Measurements from ENCODE around the gene ZFYVE9. TPM values are rescaled to one million over a fixed set of nuclear protein-coding genes. Genes with fewer than 3 reads are reported as not detected.

Gene ZFYVE9
- total RNA-seq, 1 experiment from 2014 or later = 19.6 TPM

DNA sequence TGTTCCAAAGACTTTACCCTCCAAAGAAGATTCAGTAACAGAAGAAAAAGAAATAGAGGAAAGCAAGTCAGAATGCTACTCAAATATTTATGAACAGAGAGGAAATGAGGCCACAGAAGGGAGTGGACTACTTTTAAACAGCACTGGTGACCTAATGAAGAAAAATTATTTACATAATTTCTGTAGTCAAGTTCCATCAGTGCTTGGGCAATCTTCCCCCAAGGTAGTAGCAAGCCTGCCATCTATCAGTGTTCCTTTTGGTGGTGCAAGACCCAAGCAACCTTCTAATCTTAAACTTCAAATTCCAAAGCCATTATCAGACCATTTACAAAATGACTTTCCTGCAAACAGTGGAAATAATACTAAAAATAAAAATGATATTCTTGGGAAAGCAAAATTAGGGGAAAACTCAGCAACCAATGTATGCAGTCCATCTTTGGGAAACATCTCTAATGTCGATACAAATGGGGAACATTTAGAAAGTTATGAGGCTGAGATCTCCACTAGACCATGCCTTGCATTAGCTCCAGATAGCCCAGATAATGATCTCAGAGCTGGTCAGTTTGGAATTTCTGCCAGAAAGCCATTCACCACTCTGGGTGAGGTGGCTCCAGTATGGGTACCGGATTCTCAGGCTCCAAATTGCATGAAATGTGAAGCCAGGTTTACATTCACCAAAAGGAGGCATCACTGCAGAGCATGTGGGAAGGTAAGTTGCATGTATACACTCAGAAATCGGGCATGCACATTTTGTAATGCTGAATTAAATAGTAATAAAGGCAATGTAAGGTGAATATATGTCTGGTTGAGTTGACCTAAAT is 97.2 kb downstream of the ZFYVE9 start:
- no peak for ATAC-seq
- DNase-seq (ENCODE audit: low spot score) = no peak
- CTCF ChIA-PET = no interaction called here
- H3K27ac Mint-ChIP-seq = no peak overlapping the region
- no peaks in the 10 kb centered on the region for H3K27me3 Mint-ChIP-seq (ENCODE audit: low read depth)
- H3K9me3 Mint-ChIP-seq = no peaks in the 10 kb centered on the region
- no peaks in the 10 kb centered on the region for H3K4me1 Mint-ChIP-seq
- POLR2A ChIA-PET = no interaction called here
- H3K36me3 Mint-ChIP-seq = no peaks in the 10 kb centered on the region
- TF ChIP-seq TEAD1 (CRISPR knock-in tag; IDR thresholded peaks at IDR 0.05) (no peak), SP1 (CRISPR knock-in tag; conservative IDR thresholded peaks at IDR 0.05) (no peak), ATF1 (CRISPR knock-in tag; IDR thresholded peaks at IDR 0.05) (no peak), IRF2 (CRISPR knock-in tag; IDR thresholded peaks at IDR 0.05; ENCODE audit: borderline replicate concordance, low read depth) (no peak)
- TF ChIP-seq, protein P1, sequence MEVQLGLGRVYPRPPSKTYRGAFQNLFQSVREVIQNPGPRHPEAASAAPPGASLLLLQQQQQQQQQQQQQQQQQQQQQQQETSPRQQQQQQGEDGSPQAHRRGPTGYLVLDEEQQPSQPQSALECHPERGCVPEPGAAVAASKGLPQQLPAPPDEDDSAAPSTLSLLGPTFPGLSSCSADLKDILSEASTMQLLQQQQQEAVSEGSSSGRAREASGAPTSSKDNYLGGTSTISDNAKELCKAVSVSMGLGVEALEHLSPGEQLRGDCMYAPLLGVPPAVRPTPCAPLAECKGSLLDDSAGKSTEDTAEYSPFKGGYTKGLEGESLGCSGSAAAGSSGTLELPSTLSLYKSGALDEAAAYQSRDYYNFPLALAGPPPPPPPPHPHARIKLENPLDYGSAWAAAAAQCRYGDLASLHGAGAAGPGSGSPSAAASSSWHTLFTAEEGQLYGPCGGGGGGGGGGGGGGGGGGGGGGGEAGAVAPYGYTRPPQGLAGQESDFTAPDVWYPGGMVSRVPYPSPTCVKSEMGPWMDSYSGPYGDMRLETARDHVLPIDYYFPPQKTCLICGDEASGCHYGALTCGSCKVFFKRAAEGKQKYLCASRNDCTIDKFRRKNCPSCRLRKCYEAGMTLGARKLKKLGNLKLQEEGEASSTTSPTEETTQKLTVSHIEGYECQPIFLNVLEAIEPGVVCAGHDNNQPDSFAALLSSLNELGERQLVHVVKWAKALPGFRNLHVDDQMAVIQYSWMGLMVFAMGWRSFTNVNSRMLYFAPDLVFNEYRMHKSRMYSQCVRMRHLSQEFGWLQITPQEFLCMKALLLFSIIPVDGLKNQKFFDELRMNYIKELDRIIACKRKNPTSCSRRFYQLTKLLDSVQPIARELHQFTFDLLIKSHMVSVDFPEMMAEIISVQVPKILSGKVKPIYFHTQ (CRISPR knock-in tag; IDR thresholded peaks at IDR 0.05) = no peak
- TF ChIP-seq, protein P2, sequence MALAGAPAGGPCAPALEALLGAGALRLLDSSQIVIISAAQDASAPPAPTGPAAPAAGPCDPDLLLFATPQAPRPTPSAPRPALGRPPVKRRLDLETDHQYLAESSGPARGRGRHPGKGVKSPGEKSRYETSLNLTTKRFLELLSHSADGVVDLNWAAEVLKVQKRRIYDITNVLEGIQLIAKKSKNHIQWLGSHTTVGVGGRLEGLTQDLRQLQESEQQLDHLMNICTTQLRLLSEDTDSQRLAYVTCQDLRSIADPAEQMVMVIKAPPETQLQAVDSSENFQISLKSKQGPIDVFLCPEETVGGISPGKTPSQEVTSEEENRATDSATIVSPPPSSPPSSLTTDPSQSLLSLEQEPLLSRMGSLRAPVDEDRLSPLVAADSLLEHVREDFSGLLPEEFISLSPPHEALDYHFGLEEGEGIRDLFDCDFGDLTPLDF (CRISPR knock-in tag; IDR thresholded peaks at IDR 0.05) = no peak
- H3K4me3 Mint-ChIP-seq = no peak overlapping the region

DNA sequence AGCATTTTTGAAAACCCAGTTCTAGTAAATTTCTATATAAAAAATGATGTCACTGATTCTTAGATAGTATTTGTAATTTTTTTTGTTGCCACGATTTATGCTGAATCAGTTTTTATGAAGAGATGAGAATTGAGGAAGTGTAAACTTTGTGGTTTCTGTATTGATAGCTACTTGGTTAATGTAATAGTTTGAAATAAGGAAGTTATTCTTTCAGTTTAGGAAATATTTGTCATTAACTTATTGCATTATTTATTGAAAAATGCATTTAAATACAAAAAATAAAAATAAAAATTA is 97.8 kb downstream of the ZFYVE9 start:
- no peaks in the 10 kb centered on the region for H3K9me3 Mint-ChIP-seq
- POLR2A ChIA-PET = no interaction called here
- no peaks in the 10 kb centered on the region for H3K36me3 Mint-ChIP-seq
- no peak for TF ChIP-seq IRF2 (CRISPR knock-in tag; IDR thresholded peaks at IDR 0.05; ENCODE audit: borderline replicate concordance, low read depth)
- TF ChIP-seq GTF2I (CRISPR knock-in tag; conservative IDR thresholded peaks at IDR 0.05) = no peak
- TF ChIP-seq, protein P3, sequence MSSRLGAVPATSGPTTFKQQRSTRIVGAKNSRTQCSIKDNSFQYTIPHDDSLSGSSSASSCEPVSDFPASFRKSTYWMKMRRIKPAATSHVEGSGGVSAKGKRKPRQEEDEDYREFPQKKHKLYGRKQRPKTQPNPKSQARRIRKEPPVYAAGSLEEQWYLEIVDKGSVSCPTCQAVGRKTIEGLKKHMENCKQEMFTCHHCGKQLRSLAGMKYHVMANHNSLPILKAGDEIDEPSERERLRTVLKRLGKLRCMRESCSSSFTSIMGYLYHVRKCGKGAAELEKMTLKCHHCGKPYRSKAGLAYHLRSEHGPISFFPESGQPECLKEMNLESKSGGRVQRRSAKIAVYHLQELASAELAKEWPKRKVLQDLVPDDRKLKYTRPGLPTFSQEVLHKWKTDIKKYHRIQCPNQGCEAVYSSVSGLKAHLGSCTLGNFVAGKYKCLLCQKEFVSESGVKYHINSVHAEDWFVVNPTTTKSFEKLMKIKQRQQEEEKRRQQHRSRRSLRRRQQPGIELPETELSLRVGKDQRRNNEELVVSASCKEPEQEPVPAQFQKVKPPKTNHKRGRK (CRISPR knock-in tag; IDR thresholded peaks at IDR 0.05; ENCODE audit: borderline replicate concordance) = no peak
- peak; percentile 50; the same call in 1 of the 2 replicates for TF ChIP-seq HMGA2 (CRISPR knock-in tag; IDR thresholded peaks at IDR 0.05)
- no peak for ATAC-seq
- no peak for DNase-seq (ENCODE audit: low spot score)
- H3K4me1 Mint-ChIP-seq = no peaks in the 10 kb centered on the region
- CTCF ChIA-PET = interaction anchor here (1.4 kb wide), 1 partner anchor 109 kb away, joined by 3 read pairs; no protein-coding TSS in a partner anchor
- no peak overlapping the region for H3K4me3 Mint-ChIP-seq
- no peaks in the 10 kb centered on the region for H3K27me3 Mint-ChIP-seq (ENCODE audit: low read depth)
- H3K27ac Mint-ChIP-seq = no peak overlapping the region

DNA sequence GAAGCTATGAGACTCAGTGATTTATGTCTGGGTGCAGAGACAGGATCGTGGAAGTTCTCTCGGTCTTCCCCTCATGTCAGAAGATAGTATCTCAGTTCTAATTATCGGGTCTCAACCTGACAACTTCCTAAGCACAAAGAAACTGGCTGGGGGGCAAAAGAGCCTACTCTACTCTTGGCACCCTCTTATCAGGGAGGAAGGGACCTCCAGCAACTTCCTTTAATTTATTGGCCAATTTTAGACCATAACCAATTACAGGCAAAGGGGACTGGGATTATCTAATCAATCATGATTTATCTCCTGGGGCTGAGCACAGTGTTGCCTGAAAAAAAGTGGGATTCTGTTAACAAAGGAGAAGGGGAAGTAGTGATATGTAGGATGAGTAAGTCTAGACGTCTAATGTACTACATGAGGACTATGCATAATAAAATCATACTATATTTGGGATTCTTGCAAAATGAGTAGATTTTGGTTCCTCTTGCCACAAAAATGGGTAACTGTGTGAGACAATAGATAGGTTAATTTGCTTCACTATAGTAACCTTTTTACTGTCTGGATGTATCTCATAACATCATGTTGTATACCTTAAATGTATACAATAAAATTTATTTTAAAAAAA is 98.8 kb downstream of the ZFYVE9 start:
- ChIA-PET CTCF (interaction anchor here (1.4 kb wide), 1 partner anchor 108 kb away, joined by 3 read pairs; no protein-coding TSS in a partner anchor), POLR2A (no interaction called here)
- Mint-ChIP-seq H3K9me3 (no peaks in the 10 kb centered on the region), H3K4me3 (no peak overlapping the region), H3K36me3 (no peaks in the 10 kb centered on the region), H3K27ac (no peak overlapping the region), H3K4me1 (no peaks in the 10 kb centered on the region), H3K27me3 (ENCODE audit: low read depth) (no peaks in the 10 kb centered on the region)
- no peak for ATAC-seq
- no peak for TF ChIP-seq NR1H2 (CRISPR knock-in tag; IDR thresholded peaks at IDR 0.05)
- TF ChIP-seq, protein P4, sequence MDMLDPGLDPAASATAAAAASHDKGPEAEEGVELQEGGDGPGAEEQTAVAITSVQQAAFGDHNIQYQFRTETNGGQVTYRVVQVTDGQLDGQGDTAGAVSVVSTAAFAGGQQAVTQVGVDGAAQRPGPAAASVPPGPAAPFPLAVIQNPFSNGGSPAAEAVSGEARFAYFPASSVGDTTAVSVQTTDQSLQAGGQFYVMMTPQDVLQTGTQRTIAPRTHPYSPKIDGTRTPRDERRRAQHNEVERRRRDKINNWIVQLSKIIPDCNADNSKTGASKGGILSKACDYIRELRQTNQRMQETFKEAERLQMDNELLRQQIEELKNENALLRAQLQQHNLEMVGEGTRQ (CRISPR knock-in tag; IDR thresholded peaks at IDR 0.05) = no peak
- no peak for TF ChIP-seq CBFB (CRISPR knock-in tag; IDR thresholded peaks at IDR 0.05; ENCODE audit: low read depth)
- no peak for TF ChIP-seq CREM (CRISPR knock-in tag; IDR thresholded peaks at IDR 0.05)
- no peak for TF ChIP-seq GABPB1 (CRISPR knock-in tag; IDR thresholded peaks at IDR 0.05)
- TF ChIP-seq, protein P5, sequence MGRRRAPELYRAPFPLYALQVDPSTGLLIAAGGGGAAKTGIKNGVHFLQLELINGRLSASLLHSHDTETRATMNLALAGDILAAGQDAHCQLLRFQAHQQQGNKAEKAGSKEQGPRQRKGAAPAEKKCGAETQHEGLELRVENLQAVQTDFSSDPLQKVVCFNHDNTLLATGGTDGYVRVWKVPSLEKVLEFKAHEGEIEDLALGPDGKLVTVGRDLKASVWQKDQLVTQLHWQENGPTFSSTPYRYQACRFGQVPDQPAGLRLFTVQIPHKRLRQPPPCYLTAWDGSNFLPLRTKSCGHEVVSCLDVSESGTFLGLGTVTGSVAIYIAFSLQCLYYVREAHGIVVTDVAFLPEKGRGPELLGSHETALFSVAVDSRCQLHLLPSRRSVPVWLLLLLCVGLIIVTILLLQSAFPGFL (CRISPR knock-in tag; IDR thresholded peaks at IDR 0.05; ENCODE audit: borderline replicate concordance) = no peak
- TF ChIP-seq ELF4 (CRISPR knock-in tag; IDR thresholded peaks at IDR 0.05; ENCODE audit: low read depth) = no peak
- TF ChIP-seq, protein P1 (CRISPR knock-in tag; IDR thresholded peaks at IDR 0.05) = no peak
- TF ChIP-seq SMAD3 (CRISPR knock-in tag; IDR thresholded peaks at IDR 0.05; ENCODE audit: borderline replicate concordance) = no peak
- TF ChIP-seq SMAD4 (CRISPR knock-in tag; IDR thresholded peaks at IDR 0.05) = no peak
- DNase-seq (ENCODE audit: low spot score) = no peak

Measured in WTC11 (cell line).